Embryonic facial prominence (tissue), 1 donor: Measurements from ENCODE around the gene ASPG.

Experiments
- DNase-seq: peaks from one replicate; pipeline ENCODE4 v3.0.0-alpha.2; 2016; ENCODE audit errors: extremely low spot score

ASPG gene

GRCh38 chr14:104135904-104136471, 50.5 kb downstream of the ASPG start:
- no peak for DNase-seq

DNA sequence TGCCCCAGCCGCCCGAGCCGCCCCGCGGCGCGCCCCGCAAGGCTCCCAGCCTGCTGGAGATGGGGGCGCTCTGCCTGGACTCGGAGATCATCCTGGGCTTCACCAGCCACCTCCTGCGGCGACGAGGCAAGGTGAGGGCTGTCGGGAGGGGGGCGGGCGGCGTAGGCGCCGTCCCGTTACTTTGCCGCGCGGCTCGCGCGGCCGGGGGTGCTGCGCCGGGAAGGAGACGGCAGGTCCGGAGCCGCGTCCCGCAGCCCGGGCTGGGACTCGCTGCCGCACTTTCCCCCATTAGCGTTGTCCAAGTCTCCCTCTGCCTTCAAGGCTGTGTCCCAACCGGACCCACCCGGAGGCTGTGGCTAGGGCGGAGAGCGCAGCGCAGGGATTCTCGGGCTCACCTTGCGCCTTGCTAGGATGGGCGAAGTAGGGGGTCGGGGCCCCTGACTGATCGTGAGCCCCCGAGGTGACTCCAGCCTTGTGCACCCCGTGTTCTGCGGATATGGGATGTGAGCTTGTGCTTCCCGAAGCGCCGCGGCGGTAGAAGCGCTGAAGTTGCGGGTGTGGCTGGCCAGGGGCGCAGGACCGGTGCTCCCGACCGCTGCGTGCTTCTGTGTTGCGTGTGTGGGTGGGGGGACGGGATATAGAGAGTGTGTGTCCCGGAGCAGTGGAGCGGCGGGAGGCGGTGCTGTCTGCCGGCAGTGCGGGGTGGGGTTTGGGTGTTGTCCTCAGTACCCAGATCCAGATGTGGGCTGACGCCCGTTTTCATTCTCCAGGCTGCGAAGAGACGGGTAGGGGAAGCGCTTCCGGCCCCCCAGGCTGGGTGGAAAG, 51.2 kb downstream of the ASPG start:
- DNase-seq: no peak

GRCh38 chr14:104137297-104138097, 52.0 kb downstream of the ASPG start:
- DNase-seq: no peak

GRCh38 chr14:104138098-104138717, 52.7 kb downstream of the ASPG start, which contains the start of gene KIF26A:
Gene KIF26A (plus strand): TSS chr14:104138587. CDS start chr14:104138723, 136 bp downstream.
- DNase-seq: no peak

DNA sequence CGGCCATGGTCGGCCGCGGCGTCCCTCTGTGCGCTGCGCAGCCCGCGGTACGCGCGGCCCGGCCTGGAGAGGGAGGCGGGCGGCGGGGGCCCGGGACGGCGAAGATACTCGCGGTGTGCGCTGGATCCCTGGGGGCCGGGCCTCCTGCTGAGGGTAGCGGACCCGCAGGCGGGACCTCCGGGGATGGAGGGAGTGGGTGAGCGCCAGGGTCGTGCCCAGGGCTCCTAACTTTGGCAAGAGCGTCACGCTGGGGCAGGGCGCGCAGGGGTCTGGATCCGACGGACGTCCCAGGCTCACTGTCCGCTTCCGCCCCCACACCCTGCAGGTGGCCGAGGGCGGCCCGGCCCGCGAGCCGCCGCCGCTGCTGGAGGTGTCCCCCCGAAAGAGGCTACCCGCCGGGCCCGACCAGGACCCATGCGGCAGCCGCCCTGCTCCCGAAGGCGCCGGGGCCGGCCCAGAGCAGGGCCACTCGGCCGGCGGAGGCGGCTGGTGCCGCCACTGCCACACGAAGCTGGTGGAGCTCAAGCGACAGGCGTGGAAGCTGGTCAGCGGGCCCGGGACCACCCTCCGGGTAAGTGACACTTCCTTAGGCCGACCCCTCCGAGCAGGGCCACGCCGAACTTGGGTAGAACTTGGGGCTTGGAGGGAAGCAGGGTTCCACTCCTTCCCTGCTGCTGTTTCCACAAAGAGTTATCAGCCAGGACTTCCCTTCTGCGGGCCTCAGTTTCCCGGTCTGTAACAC, 53.4 kb downstream of the ASPG start:
- DNase-seq: no peak

- DNase-seq: no peak
Observed at GRCh38 chr14:104139460-104140212, 54.1 kb downstream of the ASPG start.

- DNase-seq: no peak
Observed at GRCh38 chr14:104140213-104140462, 54.6 kb downstream of the ASPG start.

- DNase-seq: no peak
Observed at GRCh38 chr14:104140463-104141331, 55.2 kb downstream of the ASPG start.

GRCh38 chr14:104141621-104142091, 56.2 kb downstream of the ASPG start:
- DNase-seq: no peak

DNA sequence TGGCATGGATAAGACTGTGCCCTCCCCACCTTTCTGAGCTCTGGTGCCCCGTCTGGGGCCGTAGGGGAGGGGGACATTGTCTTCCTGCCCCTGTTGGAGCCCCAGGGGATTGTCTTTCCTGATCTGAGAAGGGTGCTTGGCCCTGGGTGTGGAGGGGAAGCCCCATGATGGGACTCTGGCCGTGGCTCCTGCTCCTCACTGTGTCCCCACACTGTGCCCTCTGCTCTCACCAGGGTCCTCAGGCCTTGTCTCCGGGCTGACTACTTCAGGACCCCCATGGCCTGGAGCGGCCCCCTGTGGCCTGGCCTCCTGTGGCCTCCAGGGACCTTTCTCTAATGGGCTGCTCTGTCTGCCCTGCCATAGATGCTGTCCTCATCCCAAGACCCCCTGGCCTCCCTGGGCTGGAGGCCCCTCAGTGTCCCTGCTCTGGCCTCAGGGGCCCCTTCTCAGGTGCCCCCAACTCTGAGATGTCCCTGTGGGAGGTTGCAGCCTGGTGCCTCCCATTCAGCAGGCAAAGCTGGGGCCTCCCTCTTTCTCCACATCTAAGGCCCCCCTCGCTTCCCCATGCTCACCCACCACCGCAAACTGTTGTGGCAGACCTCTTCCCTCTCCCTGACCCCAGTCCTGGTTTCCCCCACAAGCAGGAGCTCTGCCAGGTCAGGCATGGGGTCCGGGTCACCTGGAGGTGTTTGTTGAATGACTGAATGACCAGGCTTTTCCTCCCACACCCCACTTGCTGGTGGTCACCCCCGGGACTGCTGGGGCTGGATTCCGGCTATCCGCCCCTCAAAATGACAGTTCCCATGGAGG, 56.8 kb downstream of the ASPG start:
- no peak for DNase-seq

- DNase-seq: no peak
Observed at GRCh38 chr14:104142946-104143470, 57.5 kb downstream of the ASPG start.

- DNase-seq: no peak
Observed at GRCh38 chr14:104143521-104144452, 58.3 kb downstream of the ASPG start.

- DNase-seq: no peak
Observed at GRCh38 chr14:104144453-104144790, 58.9 kb downstream of the ASPG start.

GRCh38 chr14:104144911-104145825, 59.7 kb downstream of the ASPG start:
- no peak for DNase-seq

DNA sequence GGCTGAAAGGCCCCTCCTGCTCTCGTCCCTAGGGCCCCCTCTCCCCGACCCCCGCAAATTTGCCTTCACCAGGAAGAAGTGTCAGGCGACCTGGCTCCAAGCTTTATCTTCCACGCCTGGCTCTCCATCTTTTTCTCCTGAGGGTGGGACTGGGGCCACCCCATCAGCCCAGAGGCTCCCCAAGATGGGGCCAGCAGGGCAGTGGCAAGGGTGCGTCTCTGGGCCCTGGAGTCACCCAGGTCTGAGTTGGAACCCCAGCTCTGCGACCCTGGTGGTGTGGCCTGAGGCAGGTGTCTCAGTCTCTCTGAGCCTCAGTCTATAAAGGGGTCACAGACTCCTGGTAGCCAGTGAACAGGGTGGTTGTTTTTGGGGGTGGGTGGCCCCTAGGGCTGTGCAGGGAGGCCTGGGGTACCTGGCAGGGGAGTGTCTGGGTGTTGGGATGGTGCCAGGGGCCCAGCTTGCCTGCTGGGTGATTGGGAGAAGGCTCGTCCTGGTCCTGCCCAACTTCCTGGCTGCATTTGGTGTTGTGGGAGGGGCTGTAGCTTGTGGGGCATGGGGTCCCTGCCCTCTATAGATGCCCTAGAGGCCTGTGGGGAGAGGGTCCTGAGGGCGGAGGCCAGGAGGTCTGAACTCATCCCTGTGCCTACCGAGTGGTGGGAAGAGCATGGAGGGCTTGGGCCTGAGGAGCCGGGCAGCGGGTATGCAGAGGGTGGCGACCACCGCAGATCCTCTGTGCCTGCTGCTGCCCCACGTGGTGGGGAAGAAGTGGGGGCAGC, 60.5 kb downstream of the ASPG start:
- no peak for DNase-seq
